ENCODE measurements around the gene DIS3L.

GRCh38 chr15:66251790-66252684, 41.3 kb upstream of the DIS3L start:
- TF ChIP-seq CTCF (IDR thresholded peaks at IDR 0.05) (peak; percentile 97), POLR2AphosphoS5 (IDR thresholded peaks at IDR 0.05; ENCODE audit: low read depth, low read length) (no peak), TCF7L2 (IDR thresholded peaks at IDR 0.05; ENCODE audit: low read depth, low read length) (no peak), REST (IDR thresholded peaks at IDR 0.05; ENCODE audit: insufficient read depth in 1 of 2, low read depth in 2 of 2, low read length in 1 of 2) (no peak), SIN3A (IDR thresholded peaks at IDR 0.05; ENCODE audit: borderline replicate concordance, insufficient read depth, low read depth, low read length) (no peak)

Measured in Panc1 (cell line).